Suprapubic skin (tissue), 4 donors: Measurements from ENCODE around the gene FXYD3. TPM values are rescaled to one million over a fixed set of nuclear protein-coding genes. Genes with fewer than 3 reads are reported as not detected.
A peak's percentile ranks its signal among the peaks of the same experiment; 100 is the strongest.

Experiments
- DNase-seq, 2 donors: peaks; one replicate each; pipeline ENCODE4 v3.0.0-alpha.2; 2019; ENCODE audit warnings: low spot score in 2 of 2
- H3K27ac ChIP-seq: fragments of 200-600 bp; sonication (generic); one replicate; pipeline ENCODE4 v1.5.1; 2019
- H3K27me3 ChIP-seq: fragments of 200-600 bp; sonication (generic); one replicate; pipeline ENCODE4 v1.5.1; 2019
- H3K36me3 ChIP-seq: fragments of 200-600 bp; sonication (generic); one replicate; pipeline ENCODE4 v1.5.1; 2019
- H3K4me1 ChIP-seq: fragments of 200-600 bp; sonication (generic); one replicate; pipeline ENCODE4 v1.5.1; 2019
- H3K4me3 ChIP-seq: fragments of 200-600 bp; sonication (generic); one replicate; pipeline ENCODE4 v1.5.1; 2019; ENCODE audit warnings: mild to moderate bottlenecking
- H3K9me3 ChIP-seq: fragments of 200-600 bp; sonication (generic); one replicate; pipeline ENCODE4 v1.5.1; 2019
- EP300 ChIP-seq: sonication (generic); formaldehyde crosslinking; IDR thresholded peaks from one replicate; pipeline ENCODE4 v1.6.1; 2017; ENCODE audit warnings: antibody characterized with exemption
- POLR2A ChIP-seq, 2 donors: fragments of 450-650 bp; IDR thresholded peaks; one replicate each; pipeline ENCODE4 v1.6.1; 2017; ENCODE audit warnings: antibody characterized with exemption in 2 of 2, mild to moderate bottlenecking in 2 of 2, moderate library complexity in 2 of 2
- POLR2AphosphoS5 ChIP-seq, 3 donors: sonication (generic); formaldehyde crosslinking; IDR thresholded peaks; one replicate each; pipeline ENCODE4 v1.6.1; 2017; ENCODE audit warnings: antibody characterized with exemption in 3 of 3
- WGBS: methylation state at CpG from one replicate; pipeline ENCODE4 v1.1.5; 2018; 5-methylcytosine and 5-hydroxymethylcytosine counted together
- total RNA-seq, 4 donors: library from RNA; depleted of rRNA; stranded (reverse); fragments of >200 nt; gene quantifications; one replicate each; pipeline ENCODE4 v1.1.0, GENCODE V29; 2016
- TF ChIP-seq, protein P1 (sequence below), 2 donors: fragments of 200-600 bp in 1 of 2; fragments of 450-650 bp in 1 of 2; sonication (generic) in 1 of 2; IDR thresholded peaks; one replicate each; pipeline ENCODE4 v1.5.1; 2016 to 2019; ENCODE audit warnings: antibody characterized with exemption in 2 of 2, mild to moderate bottlenecking in 1 of 2, moderate library complexity in 1 of 2

Gene FXYD3
- total RNA-seq, 4 donors from 2014 or later: 383 to 765 (median 575) TPM

GRCh38 chr19:35119091-35119490 is 3.5 kb downstream of the FXYD3 start:
- Histone ChIP-seq H3K36me3 (peaks cover 7% of the 10 kb centered on the region), H3K4me1 (peaks cover 74% of the 10 kb centered on the region), H3K9me3 (no peaks in the 10 kb centered on the region), H3K4me3 (peak overlapping the region; percentile 57), H3K27ac (peak overlapping the region; percentile 49), H3K27me3 (no peaks in the 10 kb centered on the region)
- TF ChIP-seq, protein P1, sequence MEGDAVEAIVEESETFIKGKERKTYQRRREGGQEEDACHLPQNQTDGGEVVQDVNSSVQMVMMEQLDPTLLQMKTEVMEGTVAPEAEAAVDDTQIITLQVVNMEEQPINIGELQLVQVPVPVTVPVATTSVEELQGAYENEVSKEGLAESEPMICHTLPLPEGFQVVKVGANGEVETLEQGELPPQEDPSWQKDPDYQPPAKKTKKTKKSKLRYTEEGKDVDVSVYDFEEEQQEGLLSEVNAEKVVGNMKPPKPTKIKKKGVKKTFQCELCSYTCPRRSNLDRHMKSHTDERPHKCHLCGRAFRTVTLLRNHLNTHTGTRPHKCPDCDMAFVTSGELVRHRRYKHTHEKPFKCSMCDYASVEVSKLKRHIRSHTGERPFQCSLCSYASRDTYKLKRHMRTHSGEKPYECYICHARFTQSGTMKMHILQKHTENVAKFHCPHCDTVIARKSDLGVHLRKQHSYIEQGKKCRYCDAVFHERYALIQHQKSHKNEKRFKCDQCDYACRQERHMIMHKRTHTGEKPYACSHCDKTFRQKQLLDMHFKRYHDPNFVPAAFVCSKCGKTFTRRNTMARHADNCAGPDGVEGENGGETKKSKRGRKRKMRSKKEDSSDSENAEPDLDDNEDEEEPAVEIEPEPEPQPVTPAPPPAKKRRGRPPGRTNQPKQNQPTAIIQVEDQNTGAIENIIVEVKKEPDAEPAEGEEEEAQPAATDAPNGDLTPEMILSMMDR (IDR thresholded peaks at IDR 0.05): no peak
- no peak for TF ChIP-seq EP300
- no peak for TF ChIP-seq POLR2A (IDR thresholded peaks at IDR 0.05)
- TF ChIP-seq POLR2AphosphoS5 (IDR thresholded peaks at IDR 0.05): no peak
- no peak for DNase-seq
- WGBS: 50% methylated on average over 7 of the region's 14 CpGs

- Histone ChIP-seq H3K36me3 (peaks cover 7% of the 10 kb centered on the region), H3K27me3 (no peaks in the 10 kb centered on the region), H3K9me3 (no peaks in the 10 kb centered on the region), H3K27ac (peak overlapping the region; percentile 68), H3K4me1 (peaks cover 74% of the 10 kb centered on the region), H3K4me3 (peak overlapping the region; percentile 57)
- no peak for DNase-seq
- TF ChIP-seq POLR2A (IDR thresholded peaks at IDR 0.05) (no peak), EP300 (no peak), POLR2AphosphoS5 (IDR thresholded peaks at IDR 0.05) (no peak)
- TF ChIP-seq, protein P1 (IDR thresholded peaks at IDR 0.05): no peak
- 58% methylated on average over 9 of the region's 9 CpGs for WGBS
Measured at GRCh38 chr19:35119578-35120155, 4.0 kb downstream of the FXYD3 start.

DNA sequence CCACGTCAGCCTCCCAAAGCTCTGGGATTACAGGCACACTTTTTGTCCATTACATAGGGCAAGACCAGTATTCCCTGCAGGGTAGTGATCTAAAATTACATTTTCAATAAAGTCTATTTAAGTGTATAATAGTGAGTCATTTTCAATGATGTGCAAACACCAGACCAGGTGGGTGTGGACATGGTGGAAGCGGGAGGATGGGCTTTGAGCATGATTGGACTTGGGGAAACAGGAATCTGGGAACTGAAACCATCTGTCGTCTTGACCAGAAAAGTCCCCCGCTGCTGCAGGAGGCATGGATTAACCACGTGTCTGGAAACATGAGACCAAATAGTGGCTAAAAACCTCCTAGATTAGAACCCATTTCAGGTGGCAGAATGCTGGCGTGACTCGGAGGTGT is 4.9 kb downstream of the FXYD3 start:
- H3K27me3 ChIP-seq: no peaks in the 10 kb centered on the region
- peak overlapping the region; percentile 57 for H3K4me3 ChIP-seq

DNA sequence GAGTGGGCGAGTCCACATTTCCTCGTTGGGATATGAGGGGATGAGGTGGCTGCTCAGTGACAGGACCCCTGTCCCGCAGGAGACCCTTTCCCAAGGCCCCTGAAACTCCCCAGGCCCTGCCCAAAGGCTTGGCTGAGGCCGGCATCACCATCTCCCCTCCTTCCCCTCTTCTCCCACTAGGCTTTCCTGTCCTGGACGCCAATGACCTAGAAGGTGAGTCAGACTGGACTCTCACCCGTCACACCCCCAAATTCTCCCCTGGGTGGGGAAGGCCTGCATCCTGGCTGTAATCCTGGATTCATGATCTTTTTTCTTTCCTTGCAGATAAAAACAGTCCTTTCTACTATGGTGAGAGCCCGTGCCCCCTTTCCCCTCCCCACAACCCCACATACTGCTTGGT is 5.3 kb downstream of the FXYD3 start:
- no peaks in the 10 kb centered on the region for H3K27me3 ChIP-seq
- H3K9me3 ChIP-seq: no peaks in the 10 kb centered on the region
- peaks cover 7% of the 10 kb centered on the region for H3K36me3 ChIP-seq
- peak overlapping the region; percentile 95 for H3K27ac ChIP-seq
- peaks cover 75% of the 10 kb centered on the region for H3K4me1 ChIP-seq
- peak overlapping the region; percentile 57 for H3K4me3 ChIP-seq
- no peak for TF ChIP-seq POLR2AphosphoS5 (IDR thresholded peaks at IDR 0.05)
- no peak for TF ChIP-seq POLR2A (IDR thresholded peaks at IDR 0.05)
- TF ChIP-seq, protein P1 (IDR thresholded peaks at IDR 0.05): no peak
- no peak for TF ChIP-seq EP300
- DNase-seq: no peak
- WGBS: 71% methylated on average over 7 of the region's 7 CpGs

More for the DNA sequence above, 4.9 kb downstream of the FXYD3 start:
- WGBS: 49% methylated on average over 7 of the region's 7 CpGs
- Histone ChIP-seq H3K27ac (peak overlapping the region; percentile 95), H3K4me1 (peaks cover 74% of the 10 kb centered on the region), H3K9me3 (no peaks in the 10 kb centered on the region), H3K36me3 (peaks cover 7% of the 10 kb centered on the region)
- DNase-seq: no peak
- TF ChIP-seq, protein P1 (IDR thresholded peaks at IDR 0.05): no peak
- TF ChIP-seq POLR2AphosphoS5 (IDR thresholded peaks at IDR 0.05): no peak
- no peak for TF ChIP-seq POLR2A (IDR thresholded peaks at IDR 0.05)
- no peak for TF ChIP-seq EP300

GRCh38 chr19:35122687-35123551 is 7.3 kb downstream of the FXYD3 start:
- H3K27me3 ChIP-seq: no peaks in the 10 kb centered on the region
- TF ChIP-seq POLR2AphosphoS5 (IDR thresholded peaks at IDR 0.05) (no peak), POLR2A (IDR thresholded peaks at IDR 0.05) (no peak), EP300 (no peak)
- TF ChIP-seq, protein P1 (IDR thresholded peaks at IDR 0.05): no peak
- no peak overlapping the region for H3K4me3 ChIP-seq
- peaks cover 93% of the 10 kb centered on the region for H3K4me1 ChIP-seq
- peaks cover 7% of the 10 kb centered on the region for H3K36me3 ChIP-seq
- no peaks in the 10 kb centered on the region for H3K9me3 ChIP-seq
- DNase-seq: no peak
- WGBS: 55% methylated on average over 12 of the region's 19 CpGs
- H3K27ac ChIP-seq: peak overlapping the region; percentile 95
